Neutrophil (primary cell): Measurements from ENCODE around the gene XPNPEP2.
A peak's percentile ranks its signal among the peaks of the same experiment; 100 is the strongest.

Source experiments
- H3K27ac ChIP-seq: fragments of 200-600 bp; sonication (generic); 2 replicates; pipeline ENCODE4 v1.5.1; 2016; ENCODE audit warnings: mild to moderate bottlenecking, moderate library complexity
- H3K27me3 ChIP-seq: fragments of 200-600 bp; sonication (generic); 2 replicates; pipeline ENCODE4 v1.6.0; 2016; ENCODE audit warnings: mild to moderate bottlenecking
- H3K36me3 ChIP-seq: fragments of 200-600 bp; sonication (generic); 2 replicates; pipeline ENCODE4 v1.5.1; 2017
- H3K4me1 ChIP-seq, 2 experiments: fragments of 200-600 bp in 1 of 2; sonication (generic) in 1 of 2; 1 replicate in 1 of 2; 2 replicates in 1 of 2; pipeline versions ENCODE4 v1.5.1 to v1.6.1; 2013 to 2016; ENCODE audit warnings: low read depth in 1 of 2, low read length in 1 of 2, mild to moderate bottlenecking in 1 of 2, moderate library complexity in 1 of 2; ENCODE audit not compliant: control insufficient read depth in 1 of 2, insufficient read depth in 1 of 2
- H3K4me3 ChIP-seq, 2 experiments: fragments of 200-600 bp in 1 of 2; sonication (generic) in 1 of 2; 1 replicate in 1 of 2; 2 replicates in 1 of 2; pipeline ENCODE4 v1.5.1; 2013 to 2016; ENCODE audit warnings: low read depth in 1 of 2, low read length in 1 of 2, mild to moderate bottlenecking in 1 of 2, moderate library complexity in 1 of 2
- H3K9me3 ChIP-seq: fragments of 200-600 bp; sonication (generic); 2 replicates; pipeline ENCODE4 v1.5.1; 2016
- CTCF ChIP-seq: fragments of 200-600 bp; sonication (generic); IDR thresholded peaks from 2 replicates; pipeline ENCODE4 v1.5.1; 2016; ENCODE audit warnings: antibody characterized with exemption

XPNPEP2 gene

GRCh38 chrX:129785160-129785947 is 46.6 kb downstream of the XPNPEP2 start:
- Histone ChIP-seq H3K27me3 (no peaks in the 10 kb centered on the region), H3K4me1 (peaks cover 61 to 62% of the 10 kb centered on the region in 2 experiments), H3K36me3 (peaks cover 60% of the 10 kb centered on the region), H3K27ac (peak overlapping the region; percentile 99), H3K4me3 (peak overlapping the region; percentile 71 to 93), H3K9me3 (no peaks in the 10 kb centered on the region)
- no peak for TF ChIP-seq CTCF

- Histone ChIP-seq H3K27ac (peak overlapping the region; percentile 99), H3K9me3 (no peaks in the 10 kb centered on the region), H3K36me3 (peaks cover 69% of the 10 kb centered on the region), H3K27me3 (no peaks in the 10 kb centered on the region), H3K4me3 (peak overlapping the region; percentile 71 to 93), H3K4me1 (peaks cover 61 to 62% of the 10 kb centered on the region in 2 experiments)
- no peak for TF ChIP-seq CTCF
Measured at GRCh38 chrX:129786210-129786651, 47.5 kb downstream of the XPNPEP2 start.

- no peak for TF ChIP-seq CTCF
- Histone ChIP-seq H3K27me3 (no peaks in the 10 kb centered on the region), H3K4me3 (no peak overlapping the region), H3K27ac (peak overlapping the region; percentile 53), H3K9me3 (no peaks in the 10 kb centered on the region), H3K4me1 (peaks cover 50% of the 10 kb centered on the region in 2 experiments), H3K36me3 (peaks cover 81% of the 10 kb centered on the region)
Measured at GRCh38 chrX:129787336-129788055, 48.7 kb downstream of the XPNPEP2 start.

- Histone ChIP-seq H3K4me3 (no peak overlapping the region), H3K27ac (peak overlapping the region; percentile 53), H3K9me3 (no peaks in the 10 kb centered on the region), H3K4me1 (peaks cover 40% of the 10 kb centered on the region in 2 experiments), H3K36me3 (peaks cover 81% of the 10 kb centered on the region), H3K27me3 (no peaks in the 10 kb centered on the region)
- TF ChIP-seq CTCF, result no peak
Measured at GRCh38 chrX:129788527-129788926, 49.7 kb downstream of the XPNPEP2 start.

- peak overlapping the region; percentile 42 for H3K27ac ChIP-seq
- peaks cover 24 to 25% of the 10 kb centered on the region in 2 experiments for H3K4me1 ChIP-seq
- no peaks in the 10 kb centered on the region for H3K27me3 ChIP-seq
- TF ChIP-seq CTCF, result no peak
- no peaks in the 10 kb centered on the region for H3K9me3 ChIP-seq
- no peak overlapping the region for H3K4me3 ChIP-seq
- peaks cover 84% of the 10 kb centered on the region for H3K36me3 ChIP-seq
Measured at GRCh38 chrX:129790146-129790545, 51.4 kb downstream of the XPNPEP2 start.
